Prostate gland (tissue), 2 donors: ENCODE results near the gene CNKSR3. TPM values are rescaled to one million over a fixed set of nuclear protein-coding genes. Genes with fewer than 3 reads are reported as not detected.

Experiments used
- DNase-seq: peaks from one replicate; pipeline ENCODE4 v3.0.0-alpha.2; 2019; ENCODE audit warnings: low spot score
- H3K27ac ChIP-seq, 2 donors: fragments of 200-600 bp; sonication (generic); 2 replicates each; pipeline ENCODE4 v1.5.1; 2017 to 2019
- H3K27me3 ChIP-seq: fragments of 200-600 bp; sonication (generic); replicated peaks from 2 replicates; pipeline ENCODE4 v1.5.1; 2019; ENCODE audit not compliant: insufficient read depth
- H3K36me3 ChIP-seq, 2 donors: fragments of 200-600 bp; sonication (generic); 1 replicate in 1 of 2; 2 replicates in 1 of 2; pipeline versions ENCODE4 v1.5.1 to v1.8.1; 2017 to 2019
- H3K4me1 ChIP-seq: fragments of 200-600 bp; sonication (generic); replicated peaks from 2 replicates; pipeline ENCODE4 v1.5.1; 2019
- H3K4me3 ChIP-seq, 2 donors: fragments of 200-600 bp; sonication (generic); 2 replicates each; pipeline ENCODE4 v1.5.1; 2017 to 2019
- H3K9me3 ChIP-seq: fragments of 200-600 bp; sonication (generic); 2 replicates; pipeline ENCODE4 v1.5.1; 2017
- POLR2A ChIP-seq: fragments of 450-650 bp; IDR thresholded peaks from one replicate; pipeline ENCODE4 v1.6.1; 2016; ENCODE audit warnings: antibody characterized with exemption, mild to moderate bottlenecking
- POLR2AphosphoS5 ChIP-seq: sonication (generic); formaldehyde crosslinking; IDR thresholded peaks from one replicate; pipeline ENCODE4 v1.6.1; 2017; ENCODE audit warnings: antibody characterized with exemption
- WGBS: methylation state at CpG from one replicate; pipeline ENCODE4 v1.1.5; 2018; 5-methylcytosine and 5-hydroxymethylcytosine counted together
- intact Hi-C: fragments of 100-400 bp; cut with DNase I; formaldehyde crosslinking; loops from one replicate; pipeline ENCODE4 v1.14.2; 2022
- total RNA-seq, 2 donors: library from RNA; depleted of rRNA; stranded (reverse); fragments of >200 nt; gene quantifications; one replicate each; pipeline ENCODE4 v1.1.0, GENCODE V29; 2016
- TF ChIP-seq, protein P1 (sequence below), 4 experiments: fragments of 200-600 bp in 2 of 4; fragments of 450-650 bp in 2 of 4; sonication (generic) in 2 of 4; IDR thresholded peaks; 1 replicate in 3 of 4; 2 replicates in 1 of 4; pipeline ENCODE4 v1.5.1; 2016 to 2019; ENCODE audit warnings: antibody characterized with exemption in 4 of 4, mild to moderate bottlenecking in 2 of 4, moderate library complexity in 2 of 4

CNKSR3 gene
- total RNA-seq, 2 donors from 2014 or later, result 8.7 to 23.5 TPM

DNA sequence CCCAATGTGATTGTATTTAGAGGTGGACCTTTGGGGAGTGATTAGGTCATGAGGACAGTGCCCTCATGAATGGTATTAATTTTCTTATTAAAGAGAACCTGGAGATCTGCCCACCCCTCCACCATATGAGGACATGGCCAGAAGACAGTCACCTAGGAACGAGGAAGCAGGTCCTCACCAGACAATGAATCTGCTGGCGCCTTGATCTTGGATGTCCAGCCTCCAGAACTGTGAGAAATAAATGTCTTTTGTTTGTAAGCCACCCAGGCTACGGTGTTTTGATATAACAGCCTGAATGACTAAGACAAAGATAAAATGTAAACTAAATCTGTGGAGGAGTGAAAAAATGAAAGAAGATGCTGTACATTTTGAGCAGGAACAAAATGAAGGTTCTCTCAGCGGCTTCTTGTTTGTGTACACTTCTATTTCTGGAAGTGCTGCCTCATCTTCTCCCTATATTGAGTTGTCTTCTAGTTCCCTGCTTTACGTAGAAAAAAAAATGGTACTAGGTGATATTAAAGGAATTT is 152.4 kb downstream of the CNKSR3 start:
- WGBS, result 88% methylated on average over 5 of the region's 5 CpGs
- intact Hi-C loops, result no loop called here
- Histone ChIP-seq H3K9me3 (no peaks in the 10 kb centered on the region), H3K27me3 (no peaks in the 10 kb centered on the region), H3K4me3 (no peak overlapping the region), H3K27ac (no peak overlapping the region), H3K4me1 (no peaks in the 10 kb centered on the region), H3K36me3 (no peaks in the 10 kb centered on the region)
- TF ChIP-seq, protein P1, sequence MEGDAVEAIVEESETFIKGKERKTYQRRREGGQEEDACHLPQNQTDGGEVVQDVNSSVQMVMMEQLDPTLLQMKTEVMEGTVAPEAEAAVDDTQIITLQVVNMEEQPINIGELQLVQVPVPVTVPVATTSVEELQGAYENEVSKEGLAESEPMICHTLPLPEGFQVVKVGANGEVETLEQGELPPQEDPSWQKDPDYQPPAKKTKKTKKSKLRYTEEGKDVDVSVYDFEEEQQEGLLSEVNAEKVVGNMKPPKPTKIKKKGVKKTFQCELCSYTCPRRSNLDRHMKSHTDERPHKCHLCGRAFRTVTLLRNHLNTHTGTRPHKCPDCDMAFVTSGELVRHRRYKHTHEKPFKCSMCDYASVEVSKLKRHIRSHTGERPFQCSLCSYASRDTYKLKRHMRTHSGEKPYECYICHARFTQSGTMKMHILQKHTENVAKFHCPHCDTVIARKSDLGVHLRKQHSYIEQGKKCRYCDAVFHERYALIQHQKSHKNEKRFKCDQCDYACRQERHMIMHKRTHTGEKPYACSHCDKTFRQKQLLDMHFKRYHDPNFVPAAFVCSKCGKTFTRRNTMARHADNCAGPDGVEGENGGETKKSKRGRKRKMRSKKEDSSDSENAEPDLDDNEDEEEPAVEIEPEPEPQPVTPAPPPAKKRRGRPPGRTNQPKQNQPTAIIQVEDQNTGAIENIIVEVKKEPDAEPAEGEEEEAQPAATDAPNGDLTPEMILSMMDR (IDR thresholded peaks at IDR 0.05), result no peak
- no peak for TF ChIP-seq POLR2A
- TF ChIP-seq POLR2AphosphoS5, result no peak
- DNase-seq, result no peak

DNA sequence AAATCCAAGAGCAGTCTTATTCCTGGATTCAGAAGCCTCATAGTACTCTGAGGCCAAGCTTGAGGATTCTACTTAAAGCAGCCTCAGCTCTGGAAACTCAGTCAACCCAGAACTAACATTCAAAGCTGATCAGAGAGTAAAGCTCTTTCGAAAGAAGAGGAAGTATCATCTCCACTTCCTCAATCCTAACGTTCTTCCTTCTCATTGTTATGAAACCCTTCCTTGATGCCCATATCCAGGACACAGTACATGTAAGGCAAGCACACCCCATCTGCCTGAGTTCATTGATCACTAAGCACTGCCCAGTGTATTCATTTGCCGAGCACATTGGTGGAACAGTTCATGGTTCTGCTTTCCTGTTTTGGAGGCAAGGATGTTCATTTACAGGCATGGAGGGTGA is 153.8 kb downstream of the CNKSR3 start, which contains the start of gene IPCEF1:
TSS of gene IPCEF1 (minus strand) at position 114 of the 400 bp plus-strand sequence. CDS start 90,856 bp downstream, outside the sequence.
- WGBS, result 82% methylated on average over 3 of the region's 3 CpGs
- Histone ChIP-seq H3K9me3 (no peaks in the 10 kb centered on the region), H3K4me3 (no peak within 1 kb of the TSS), H3K27me3 (no peaks in the 10 kb centered on the region), H3K36me3 (no peaks in the 10 kb centered on the region), H3K4me1 (no peaks in the 10 kb centered on the region), H3K27ac (no peak within 1 kb of the TSS)
- intact Hi-C loops, result no loop called here
- TF ChIP-seq POLR2AphosphoS5, result no peak
- TF ChIP-seq, protein P1 (IDR thresholded peaks at IDR 0.05), result no peak
- no peak for TF ChIP-seq POLR2A
- no peak for DNase-seq

DNA sequence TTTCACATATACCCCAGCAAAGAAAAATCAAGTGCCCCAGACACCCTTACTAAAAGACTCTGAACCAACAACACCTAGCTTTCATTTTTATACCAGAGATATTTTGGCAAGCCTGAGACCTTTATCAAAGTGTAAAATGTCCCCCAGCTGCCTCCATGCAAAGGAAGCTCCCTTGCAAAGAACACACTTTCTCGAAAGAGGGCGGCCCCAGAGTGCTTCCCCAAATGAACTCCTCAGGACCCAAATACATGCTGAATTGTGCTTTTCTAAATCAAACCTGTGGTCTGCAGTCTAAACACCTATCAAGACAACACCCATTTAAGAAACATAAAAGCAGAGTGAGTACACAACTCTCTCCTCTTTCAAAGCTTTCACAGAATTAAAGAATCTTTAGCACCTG is 154.4 kb downstream of the CNKSR3 start:
- TF ChIP-seq, protein P1 (IDR thresholded peaks at IDR 0.05), result no peak
- no peak for TF ChIP-seq POLR2A
- TF ChIP-seq POLR2AphosphoS5, result no peak

DNA sequence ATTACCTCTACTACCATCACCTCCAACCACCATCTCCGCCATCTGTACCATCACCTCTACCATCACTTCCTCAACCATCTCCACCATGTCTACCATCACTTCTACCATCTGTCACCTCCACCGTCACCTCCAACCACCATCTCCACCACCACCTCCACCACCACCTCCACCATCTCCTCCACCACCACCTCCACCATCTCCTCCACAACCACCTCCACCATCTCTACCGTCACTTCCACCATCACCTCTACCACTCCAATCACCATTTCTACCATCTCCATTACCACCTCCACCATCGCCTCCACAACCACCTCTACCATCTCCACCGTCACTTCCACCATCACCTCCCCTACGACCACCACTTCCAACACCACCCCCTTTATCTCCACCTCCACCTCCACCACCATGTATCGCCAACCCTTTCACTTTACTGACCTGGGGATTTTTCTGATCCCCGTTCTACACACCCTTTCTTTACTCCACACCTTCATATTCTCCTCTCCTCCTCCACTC is 156.2 kb downstream of the CNKSR3 start:
- intact Hi-C loops, result no loop called here
- H3K27ac ChIP-seq, result no peak overlapping the region
- H3K27me3 ChIP-seq, result no peaks in the 10 kb centered on the region
- TF ChIP-seq, protein P1 (IDR thresholded peaks at IDR 0.05), result no peak
- TF ChIP-seq POLR2A, result no peak
- no peak for TF ChIP-seq POLR2AphosphoS5
- 91% methylated on average over 8 of the region's 8 CpGs for WGBS
- no peak overlapping the region for H3K4me3 ChIP-seq
- no peaks in the 10 kb centered on the region for H3K36me3 ChIP-seq
- H3K9me3 ChIP-seq, result no peaks in the 10 kb centered on the region
- DNase-seq, result no peak
- H3K4me1 ChIP-seq, result no peaks in the 10 kb centered on the region

More for the DNA sequence above, 154.4 kb downstream of the CNKSR3 start:
- no peak overlapping the region for H3K4me3 ChIP-seq
- no peak overlapping the region for H3K27ac ChIP-seq
- H3K9me3 ChIP-seq, result no peaks in the 10 kb centered on the region
- intact Hi-C loops, result no loop called here
- H3K4me1 ChIP-seq, result no peaks in the 10 kb centered on the region
- no peak for DNase-seq
- no peaks in the 10 kb centered on the region for H3K36me3 ChIP-seq
- H3K27me3 ChIP-seq, result no peaks in the 10 kb centered on the region
- 94% methylated on average over 2 of the region's 2 CpGs for WGBS

DNA sequence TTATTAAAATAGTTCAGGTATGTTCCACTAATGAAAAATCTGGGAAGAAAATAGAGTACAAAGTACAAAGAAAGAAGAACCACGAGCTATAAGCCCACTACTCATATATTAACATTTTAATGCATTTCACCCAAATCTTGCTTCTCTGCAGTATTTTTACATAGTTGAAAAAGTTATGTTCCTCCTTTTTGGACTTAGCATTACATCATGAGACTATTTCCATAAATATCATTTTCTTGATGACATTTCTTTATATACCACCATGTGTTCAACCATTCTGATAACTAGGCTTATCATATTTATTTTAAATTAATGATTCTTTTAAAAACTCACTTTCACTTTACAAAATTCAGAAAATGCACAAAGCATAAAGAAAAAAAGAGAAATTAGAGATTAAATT is 156.9 kb downstream of the CNKSR3 start:
- WGBS, result 86% methylated on average over 1 of the region's 1 CpG

More for the DNA sequence above, 156.9 kb downstream of the CNKSR3 start:
- H3K9me3 ChIP-seq, result no peaks in the 10 kb centered on the region
- intact Hi-C loops, result no loop called here
- H3K27me3 ChIP-seq, result no peaks in the 10 kb centered on the region
- H3K4me3 ChIP-seq, result no peak overlapping the region
- no peak overlapping the region for H3K27ac ChIP-seq
- no peaks in the 10 kb centered on the region for H3K4me1 ChIP-seq
- no peaks in the 10 kb centered on the region for H3K36me3 ChIP-seq
- TF ChIP-seq, protein P1 (IDR thresholded peaks at IDR 0.05), result no peak
- TF ChIP-seq POLR2A (no peak), POLR2AphosphoS5 (no peak)
- DNase-seq, result no peak
